Measurements from ENCODE around the gene ANKS1A.

The ANKS1A gene

GRCh38 chr6:35048031-35048613 is 159.1 kb downstream of the ANKS1A start:
- TF ChIP-seq GATA3 (IDR thresholded peaks at IDR 0.05; ENCODE audit: low read depth, low read length) (no peak), GATA2 (IDR thresholded peaks at IDR 0.05; ENCODE audit: low read depth, low read length) (no peak)

- TF ChIP-seq GATA2 (IDR thresholded peaks at IDR 0.05; ENCODE audit: low read depth, low read length): no peak
These were observed 159.6 kb downstream of the ANKS1A start for GRCh38 chr6:35048631-35049083.

- TF ChIP-seq GATA2 (IDR thresholded peaks at IDR 0.05; ENCODE audit: low read depth, low read length): no peak
- TF ChIP-seq GATA3 (IDR thresholded peaks at IDR 0.05; ENCODE audit: low read depth, low read length): no peak
These were observed 160.2 kb downstream of the ANKS1A start for GRCh38 chr6:35049156-35049735.

GRCh38 chr6:35049900-35050756 is 161.1 kb downstream of the ANKS1A start:
- TF ChIP-seq GATA2 (IDR thresholded peaks at IDR 0.05; ENCODE audit: low read depth, low read length): no peak
- no peak for TF ChIP-seq GATA3 (IDR thresholded peaks at IDR 0.05; ENCODE audit: low read depth, low read length)

GRCh38 chr6:35050757-35051330 is 161.8 kb downstream of the ANKS1A start:
- TF ChIP-seq GATA2 (IDR thresholded peaks at IDR 0.05; ENCODE audit: low read depth, low read length): no peak
- TF ChIP-seq GATA3 (IDR thresholded peaks at IDR 0.05; ENCODE audit: low read depth, low read length): no peak

- TF ChIP-seq GATA3 (IDR thresholded peaks at IDR 0.05; ENCODE audit: low read depth, low read length) (no peak), GATA2 (IDR thresholded peaks at IDR 0.05; ENCODE audit: low read depth, low read length) (no peak)
These were observed 162.3 kb downstream of the ANKS1A start for GRCh38 chr6:35051396-35051795.

GRCh38 chr6:35051997-35052583 is 163.0 kb downstream of the ANKS1A start:
- no peak for TF ChIP-seq GATA3 (IDR thresholded peaks at IDR 0.05; ENCODE audit: low read depth, low read length)
- no peak for TF ChIP-seq GATA2 (IDR thresholded peaks at IDR 0.05; ENCODE audit: low read depth, low read length)

GRCh38 chr6:35052694-35053565 is 163.9 kb downstream of the ANKS1A start:
- no peak for TF ChIP-seq GATA3 (IDR thresholded peaks at IDR 0.05; ENCODE audit: low read depth, low read length)
- no peak for TF ChIP-seq GATA2 (IDR thresholded peaks at IDR 0.05; ENCODE audit: low read depth, low read length)

GRCh38 chr6:35053701-35054100 is 164.6 kb downstream of the ANKS1A start:
- TF ChIP-seq GATA2 (IDR thresholded peaks at IDR 0.05; ENCODE audit: low read depth, low read length): no peak
- TF ChIP-seq GATA3 (IDR thresholded peaks at IDR 0.05; ENCODE audit: low read depth, low read length): no peak

- TF ChIP-seq GATA2 (IDR thresholded peaks at IDR 0.05; ENCODE audit: low read depth, low read length): no peak
- TF ChIP-seq GATA3 (IDR thresholded peaks at IDR 0.05; ENCODE audit: low read depth, low read length): no peak
These were observed 165.2 kb downstream of the ANKS1A start for GRCh38 chr6:35054106-35054742.

- TF ChIP-seq GATA3 (IDR thresholded peaks at IDR 0.05; ENCODE audit: low read depth, low read length) (no peak), GATA2 (IDR thresholded peaks at IDR 0.05; ENCODE audit: low read depth, low read length) (no peak)
These were observed 165.7 kb downstream of the ANKS1A start for GRCh38 chr6:35054743-35055130.

- no peak for TF ChIP-seq GATA2 (IDR thresholded peaks at IDR 0.05; ENCODE audit: low read depth, low read length)
- TF ChIP-seq GATA3 (IDR thresholded peaks at IDR 0.05; ENCODE audit: low read depth, low read length): no peak
These were observed 166.8 kb downstream of the ANKS1A start for GRCh38 chr6:35055891-35056290.

GRCh38 chr6:35056952-35057351 is 167.9 kb downstream of the ANKS1A start:
- TF ChIP-seq GATA3 (IDR thresholded peaks at IDR 0.05; ENCODE audit: low read depth, low read length): no peak
- TF ChIP-seq GATA2 (IDR thresholded peaks at IDR 0.05; ENCODE audit: low read depth, low read length): no peak
